PC-3 (cell line): ENCODE measurements around the gene GREM1. TPM values are rescaled to one million over a fixed set of nuclear protein-coding genes. Genes with fewer than 3 reads are reported as not detected.

Source experiments
- ATAC-seq: fragments of 200-7000 bp; cut with Tn5 transposase; 2 replicates; pipeline ENCODE4 v1.9.1; 2020; ENCODE audit warnings: mild to moderate bottlenecking, moderate library complexity
- BruUV-seq: library from RNA; stranded (reverse); fragments of 400-500 nt; replicated peaks from 2 replicates; lab custom pipeline; 2021; lab: Mats Ljungman, UMichigan
- CTCF ChIA-PET: fragments of 300-600 bp; sonication (Branson Sonifier 250); formaldehyde crosslinking; loops from one replicate; lab custom pipeline; 2022; ENCODE audit warnings: antibody characterized with exemption; lab: Charles Lee
- POLR2A ChIA-PET: fragments of 300-600 bp; sonication (Branson Sonifier 250); formaldehyde crosslinking; loops from one replicate; lab custom pipeline; 2022; ENCODE audit warnings: antibody characterized with exemption; ENCODE audit not compliant: unreplicated experiment; lab: Charles Lee
- DNase-seq: peaks from one replicate; pipeline ENCODE4 v3.0.0-alpha.2; 2015
- H2AFZ ChIP-seq: fragments of 300-600 bp; sonication (generic); 2 replicates; pipeline ENCODE4 v1.6.0; 2016; ENCODE audit warnings: antibody characterized with exemption, low read length
- H3F3A ChIP-seq: fragments of 300-600 bp; sonication (generic); one replicate; pipeline ENCODE4 v1.6.0; 2017; ENCODE audit warnings: antibody characterized with exemption, low read length, control low read depth, mild to moderate bottlenecking; ENCODE audit not compliant: unreplicated experiment
- H3K27ac ChIP-seq: fragments of 300-600 bp; sonication (generic); 2 replicates; pipeline ENCODE4 v1.5.1; 2016; ENCODE audit warnings: mild to moderate bottlenecking, low read length
- H3K27me3 ChIP-seq: fragments of 300-600 bp; sonication (generic); 2 replicates; pipeline ENCODE4 v1.6.1; 2016; ENCODE audit warnings: low read length, mixed read lengths
- H3K36me3 ChIP-seq: fragments of 300-600 bp; sonication (generic); 2 replicates; pipeline ENCODE4 v1.6.1; 2016; ENCODE audit warnings: low read depth, mixed run types, low read length, mixed read lengths
- H3K4me1 ChIP-seq: fragments of 300-600 bp; sonication (generic); 2 replicates; pipeline ENCODE4 v1.5.1; 2016; ENCODE audit warnings: low read length; ENCODE audit not compliant: insufficient read depth
- H3K4me2 ChIP-seq: fragments of 300-600 bp; sonication (generic); 2 replicates; pipeline ENCODE4 v1.6.0; 2016; ENCODE audit warnings: low read length
- H3K4me3 ChIP-seq: fragments of 300-600 bp; sonication (generic); 2 replicates; pipeline ENCODE4 v1.5.1; 2016; ENCODE audit warnings: mild to moderate bottlenecking, low read length, mixed read lengths
- H3K79me2 ChIP-seq: fragments of 300-600 bp; sonication (generic); 2 replicates; pipeline ENCODE4 v1.6.1; 2017; ENCODE audit warnings: low read length, mixed read lengths
- H3K9ac ChIP-seq: fragments of 300-600 bp; sonication (generic); 2 replicates; pipeline ENCODE4 v1.6.0; 2016; ENCODE audit warnings: mild to moderate bottlenecking, low read length
- H3K9me2 ChIP-seq: fragments of 300-600 bp; sonication (generic); replicated peaks from 2 replicates; pipeline ENCODE4 v1.6.1; 2016; ENCODE audit warnings: mixed run types, low read length, mixed read lengths
- H3K9me3 ChIP-seq: fragments of 300-600 bp; sonication (generic); 2 replicates; pipeline ENCODE4 v1.6.1; 2016; ENCODE audit warnings: low read length, mixed read lengths
- H4K20me1 ChIP-seq: fragments of 300-600 bp; sonication (generic); 2 replicates; pipeline ENCODE4 v1.6.1; 2016; ENCODE audit warnings: low read length, mixed read lengths
- CTCF ChIP-seq: fragments of 300-600 bp; sonication (generic); conservative IDR thresholded peaks from 2 replicates; pipeline ENCODE4 v1.5.1; 2017; ENCODE audit warnings: antibody characterized with exemption, low read depth, mild to moderate bottlenecking, low read length
- EZH2 ChIP-seq: fragments of 300-600 bp; sonication (generic); IDR thresholded peaks from one replicate; pipeline ENCODE4 v1.6.1; 2017; ENCODE audit warnings: antibody characterized with exemption, mild to moderate bottlenecking, low read length; ENCODE audit not compliant: unreplicated experiment
- EZH2phosphoT487 ChIP-seq: fragments of 300-600 bp; sonication (generic); IDR thresholded peaks from 2 replicates; pipeline ENCODE4 v1.6.1; 2018; ENCODE audit warnings: mild to moderate bottlenecking, antibody characterized with exemption, low read length, borderline replicate concordance
- intact Hi-C: fragments of 100-400 bp; cut with micrococcal nuclease; formaldehyde crosslinking; loops from 2 replicates; pipeline ENCODE4 v1.9.0; 2023
- total RNA-seq: library from RNA; depleted of rRNA; stranded (reverse); fragments of >200 nt; gene quantifications from 2 replicates; pipeline ENCODE4 v1.2.3, GENCODE V29; 2014

Gene GREM1
- total RNA-seq, 1 experiment from 2014 or later: 1.6 TPM

GRCh38 chr15:32687556-32687955 lies 30.2 kb upstream of the GREM1 start:
- Histone ChIP-seq H3F3A (no peaks in the 10 kb centered on the region), H3K4me2 (peak overlapping the region; percentile 37), H3K79me2 (no peaks in the 10 kb centered on the region), H3K9me3 (no peaks in the 10 kb centered on the region), H3K9me2 (no peaks in the 10 kb centered on the region), H3K9ac (peak overlapping the region; percentile 14; the same call in 1 of the 2 replicates), H3K4me1 (peaks cover 46% of the 10 kb centered on the region), H4K20me1 (no peaks in the 10 kb centered on the region), H3K27ac (peak overlapping the region; percentile 83), H3K4me3 (no peak overlapping the region), H3K36me3 (no peaks in the 10 kb centered on the region), H3K27me3 (no peaks in the 10 kb centered on the region), H2AFZ (no peak overlapping the region)
- no TSS peak for BruUV-seq
- DNase-seq: peak; percentile 68
- ChIA-PET POLR2A (no interaction called here), CTCF (interaction anchor here (0.6 kb wide), 1 partner anchor 28 kb away, joined by 3 read pairs; no protein-coding TSS in a partner anchor)
- intact Hi-C loops: no loop called here
- peak; percentile 61 for ATAC-seq
- no peak for TF ChIP-seq EZH2
- TF ChIP-seq EZH2phosphoT487: no peak
- no peak for TF ChIP-seq CTCF

- Histone ChIP-seq H3K4me2 (peak overlapping the region; percentile 37), H3F3A (no peaks in the 10 kb centered on the region), H3K9me3 (no peaks in the 10 kb centered on the region), H2AFZ (no peak overlapping the region), H3K4me1 (peaks cover 39% of the 10 kb centered on the region), H3K27me3 (no peaks in the 10 kb centered on the region), H3K27ac (peak overlapping the region; percentile 83), H3K9me2 (no peaks in the 10 kb centered on the region), H3K79me2 (no peaks in the 10 kb centered on the region), H3K36me3 (no peaks in the 10 kb centered on the region), H4K20me1 (no peaks in the 10 kb centered on the region), H3K4me3 (no peak overlapping the region), H3K9ac (peak overlapping the region; percentile 14; the same call in 1 of the 2 replicates)
- peak; percentile 69 for ATAC-seq
- BruUV-seq: no TSS peak
- ChIA-PET CTCF (no interaction called here), POLR2A (no interaction called here)
- TF ChIP-seq EZH2phosphoT487 (no peak), CTCF (no peak), EZH2 (no peak)
- intact Hi-C loops: no loop called here
- peak; percentile 92 for DNase-seq
Measured at GRCh38 chr15:32688151-32688639, 29.6 kb upstream of the GREM1 start.

GRCh38 chr15:32690941-32691688 lies 26.7 kb upstream of the GREM1 start:
- Histone ChIP-seq H4K20me1 (no peaks in the 10 kb centered on the region), H3K79me2 (no peaks in the 10 kb centered on the region), H3K9me3 (no peaks in the 10 kb centered on the region), H3K4me1 (peaks cover 26% of the 10 kb centered on the region), H3K4me2 (no peak overlapping the region), H3K27ac (no peak overlapping the region), H3K9ac (no peak overlapping the region), H2AFZ (no peak overlapping the region), H3K27me3 (no peaks in the 10 kb centered on the region), H3K36me3 (no peaks in the 10 kb centered on the region), H3K9me2 (no peaks in the 10 kb centered on the region), H3K4me3 (no peak overlapping the region), H3F3A (no peaks in the 10 kb centered on the region)
- CTCF ChIA-PET: no interaction called here
- POLR2A ChIA-PET: no interaction called here
- no TSS peak for BruUV-seq
- no peak for ATAC-seq
- intact Hi-C loops: no loop called here
- DNase-seq: no peak
- no peak for TF ChIP-seq EZH2
- TF ChIP-seq EZH2phosphoT487: no peak
- TF ChIP-seq CTCF: no peak
